ENCODE results near the gene PIEZO2.
"Not testable (repeated sequence)": the region's sequence is repeated elsewhere in the genome, so short reads cannot be mapped to it uniquely, and the experiment has no call there.

- not testable (repeated sequence) for TF ChIP-seq CTCF, POLR2AphosphoS5 (IDR thresholded peaks at IDR 0.05)
Observed at GRCh38 chr18:10922712-10923111, 226.7 kb downstream of the PIEZO2 start.

Measured in upper lobe of left lung (tissue), 4 donors.